A673 (cell line): ENCODE data around the gene BLTP2. TPM values are rescaled to one million over a fixed set of nuclear protein-coding genes. Genes with fewer than 3 reads are reported as not detected.

Source experiments
- BruUV-seq: library from RNA; stranded (reverse); fragments of 400-500 nt; replicated peaks from 2 replicates; lab custom pipeline; 2021; lab: Mats Ljungman, UMichigan
- CTCF ChIA-PET: fragments of 300-600 bp; sonication (Branson Sonifier 250); formaldehyde crosslinking; loops from one replicate; lab custom pipeline; 2022; ENCODE audit warnings: antibody characterized with exemption; lab: Charles Lee
- POLR2A ChIA-PET: fragments of 300-600 bp; sonication (Branson Sonifier 250); formaldehyde crosslinking; loops from one replicate; lab custom pipeline; 2022; ENCODE audit warnings: antibody characterized with exemption; ENCODE audit not compliant: low non-redundant PET; lab: Charles Lee
- DNase-seq: peaks from one replicate; pipeline ENCODE4 v3.0.0-alpha.2; 2015; ENCODE audit warnings: low spot score
- H3K27ac ChIP-seq: fragments of 200-600 bp; sonication (generic); 2 replicates; pipeline ENCODE4 v1.5.1; 2016; ENCODE audit warnings: mixed run types, low read depth, mild to moderate bottlenecking, mixed read lengths, antibody characterized with exemption, low read length; ENCODE audit not compliant: poor library complexity, severe bottlenecking
- H3K27me3 ChIP-seq: fragments of 200-600 bp; sonication (generic); replicated peaks from 2 replicates; pipeline ENCODE4 v1.6.1; 2017; ENCODE audit warnings: mixed run types, low read depth, mild to moderate bottlenecking, mixed read lengths, antibody characterized with exemption, low read length; ENCODE audit not compliant: insufficient read depth, poor library complexity
- H3K36me3 ChIP-seq: fragments of 200-600 bp; sonication (generic); 2 replicates; pipeline ENCODE4 v1.6.1; 2016; ENCODE audit warnings: mixed run types, mild to moderate bottlenecking, mixed read lengths, antibody characterized with exemption, low read length; ENCODE audit not compliant: insufficient read depth, poor library complexity, severe bottlenecking
- H3K4me1 ChIP-seq: fragments of 200-600 bp; sonication (generic); 2 replicates; pipeline ENCODE4 v1.6.1; 2017; ENCODE audit warnings: mixed run types, mild to moderate bottlenecking, mixed read lengths, antibody characterized with exemption, low read length; ENCODE audit not compliant: insufficient read depth, poor library complexity, severe bottlenecking
- H3K4me3 ChIP-seq: fragments of 200-600 bp; sonication (generic); 2 replicates; pipeline ENCODE4 v1.5.1; 2016; ENCODE audit warnings: low read depth, mixed run types, mild to moderate bottlenecking, mixed read lengths, low read length; ENCODE audit not compliant: poor library complexity, severe bottlenecking
- H3K9me3 ChIP-seq: fragments of 200-600 bp; sonication (generic); 2 replicates; pipeline ENCODE4 v1.6.1; 2016; ENCODE audit warnings: mixed run types, low read depth, mild to moderate bottlenecking, mixed read lengths, antibody characterized with exemption, low read length; ENCODE audit not compliant: poor library complexity, severe bottlenecking
- CTCF ChIP-seq: fragments of 300-800, 200-600 bp; sonication (generic); conservative IDR thresholded peaks from 2 replicates; pipeline ENCODE4 v1.5.1; 2017; ENCODE audit warnings: low read depth, mild to moderate bottlenecking, antibody characterized with exemption, low read length, moderate library complexity, mixed read lengths
- EZH2 ChIP-seq: fragments of 200-600 bp; sonication (generic); IDR thresholded peaks from 2 replicates; pipeline ENCODE4 v1.6.1; 2017; ENCODE audit warnings: borderline replicate concordance, low read depth, mild to moderate bottlenecking, mixed read lengths, antibody characterized with exemption, low read length; ENCODE audit not compliant: poor library complexity, severe bottlenecking
- intact Hi-C: fragments of 100-400 bp; cut with micrococcal nuclease; formaldehyde crosslinking; loops from one replicate; pipeline ENCODE4 v1.10.0; 2022; ENCODE audit not compliant: unreplicated experiment
- total RNA-seq: library from RNA; stranded (reverse); gene quantifications from 2 replicates; pipeline ENCODE4 v1.2.3, GENCODE V29; 2021

BLTP2 gene
- total RNA-seq, 1 experiment from 2014 or later, result 198 TPM

GRCh38 chr17:28641579-28641978 lies 3.4 kb downstream of the BLTP2 start:
- no TSS peak for BruUV-seq
- no peak for TF ChIP-seq EZH2
- TF ChIP-seq CTCF, result no peak
- Histone ChIP-seq H3K27ac (no peak overlapping the region), H3K4me3 (no peak overlapping the region), H3K4me1 (peaks cover 18% of the 10 kb centered on the region), H3K9me3 (no peaks in the 10 kb centered on the region), H3K27me3 (no peaks in the 10 kb centered on the region), H3K36me3 (peaks cover 68% of the 10 kb centered on the region)
- POLR2A ChIA-PET, result no interaction called here
- intact Hi-C loops, result no loop called here
- DNase-seq, result no peak
- CTCF ChIA-PET, result interaction anchor here (0.7 kb wide), 1 partner anchor 19 kb away, joined by 7 read pairs; no protein-coding TSS in a partner anchor

GRCh38 chr17:28635506-28635905 lies 9.5 kb downstream of the BLTP2 start:
- CTCF ChIA-PET, result no interaction called here
- POLR2A ChIA-PET, result no interaction called here
- DNase-seq, result no peak
- peaks cover 97% of the 10 kb centered on the region for H3K36me3 ChIP-seq
- intact Hi-C loops, result no loop called here
- no peaks in the 10 kb centered on the region for H3K4me1 ChIP-seq
- H3K27ac ChIP-seq, result no peak overlapping the region
- H3K4me3 ChIP-seq, result no peak overlapping the region
- H3K9me3 ChIP-seq, result no peaks in the 10 kb centered on the region
- H3K27me3 ChIP-seq, result no peaks in the 10 kb centered on the region
- no TSS peak for BruUV-seq
- TF ChIP-seq EZH2 (no peak), CTCF (no peak)

GRCh38 chr17:28634206-28634865 lies 10.6 kb downstream of the BLTP2 start:
- Histone ChIP-seq H3K36me3 (peaks cover 88% of the 10 kb centered on the region), H3K4me1 (no peaks in the 10 kb centered on the region), H3K4me3 (no peak overlapping the region), H3K27ac (no peak overlapping the region), H3K9me3 (no peaks in the 10 kb centered on the region), H3K27me3 (no peaks in the 10 kb centered on the region)
- no peak for DNase-seq
- TSS peak; percentile 33 for BruUV-seq
- intact Hi-C loops, result no loop called here
- CTCF ChIA-PET, result no interaction called here
- TF ChIP-seq CTCF, result no peak
- POLR2A ChIA-PET, result no interaction called here
